Left kidney (tissue), 2 donors: ENCODE data around the gene PTDSS2. TPM values are rescaled to one million over a fixed set of nuclear protein-coding genes. Genes with fewer than 3 reads are reported as not detected.

ENCODE experiments used
- DNase-seq: peaks from one replicate; pipeline ENCODE4 v3.0.0-alpha.2; 2013
- polyA plus RNA-seq: library from polyadenylated mRNA; unstranded; fragments of 120-200 nt; gene quantifications from one replicate; pipeline ENCODE4 v1.2.1, GENCODE V29; 2013; ENCODE audit not compliant: insufficient read length

Gene PTDSS2
- polyA plus RNA-seq, 1 donor = 34.8 TPM

- no peak for DNase-seq
Measured at GRCh38 chr11:490186-490929, 40.3 kb downstream of the PTDSS2 start.

GRCh38 chr11:490930-491260, 40.8 kb downstream of the PTDSS2 start:
- DNase-seq = no peak

- DNase-seq = no peak
Measured at GRCh38 chr11:491358-491757, 41.3 kb downstream of the PTDSS2 start.

- no peak for DNase-seq
Measured at GRCh38 chr11:492427-493226, 42.5 kb downstream of the PTDSS2 start.

- no peak for DNase-seq
Measured at GRCh38 chr11:494761-495536, 44.9 kb downstream of the PTDSS2 start.

GRCh38 chr11:495537-495931, 45.5 kb downstream of the PTDSS2 start:
- DNase-seq = no peak

- DNase-seq = no peak
Measured at GRCh38 chr11:496834-497564, 46.9 kb downstream of the PTDSS2 start.

- no peak for DNase-seq
Measured at GRCh38 chr11:497565-498296, 47.7 kb downstream of the PTDSS2 start.

GRCh38 chr11:498297-499181, 48.5 kb downstream of the PTDSS2 start:
- no peak for DNase-seq

- no peak for DNase-seq
Measured at GRCh38 chr11:499201-500076, 49.4 kb downstream of the PTDSS2 start.

GRCh38 chr11:501001-501682, 51.1 kb downstream of the PTDSS2 start:
- no peak for DNase-seq

GRCh38 chr11:501683-502287, 51.7 kb downstream of the PTDSS2 start:
- no peak for DNase-seq

- DNase-seq = no peak
Measured at GRCh38 chr11:502288-503178, 52.5 kb downstream of the PTDSS2 start.

- DNase-seq = no peak
Measured at GRCh38 chr11:503179-503981, 53.3 kb downstream of the PTDSS2 start.

GRCh38 chr11:504053-504993, 54.2 kb downstream of the PTDSS2 start:
- peak; percentile 37 for DNase-seq
